ENCODE data around the gene RGS4. TPM values are rescaled to one million over a fixed set of nuclear protein-coding genes. Genes with fewer than 3 reads are reported as not detected.

RGS4 gene
- 0.85 TPM for polyA plus RNA-seq (ENCODE audit: insufficient read length)

DNA sequence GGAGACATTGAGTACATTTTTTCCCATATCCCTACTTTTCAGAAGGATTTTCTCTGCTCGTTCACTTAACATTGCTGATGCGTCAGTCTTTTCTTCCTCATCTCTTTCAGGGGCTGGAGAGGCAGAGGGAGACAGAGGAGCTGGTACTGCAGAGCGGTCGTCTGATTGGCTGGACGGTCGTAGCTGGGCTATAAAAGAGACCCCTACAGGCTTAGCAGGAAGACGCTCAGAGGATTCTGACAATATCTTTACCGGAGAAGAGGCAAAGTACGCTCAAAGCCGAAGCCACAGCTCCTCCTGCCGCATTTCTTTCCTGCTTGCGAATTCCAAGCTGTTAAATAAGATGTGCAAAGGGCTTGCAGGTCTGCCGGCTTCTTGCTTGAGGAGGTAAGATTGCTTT is at the start of gene RGS4:
RGS4 (plus strand) TSS at position 220 of the 400 bp plus-strand sequence; CDS start at position 344, 124 bp downstream.
- peak; percentile 17 for DNase-seq (ENCODE audit: low read depth)

- DNase-seq (ENCODE audit: low read depth), result no peak
Observed at GRCh38 chr1:163022129-163022528, 47.0 kb upstream of the RGS4 start.

DNA sequence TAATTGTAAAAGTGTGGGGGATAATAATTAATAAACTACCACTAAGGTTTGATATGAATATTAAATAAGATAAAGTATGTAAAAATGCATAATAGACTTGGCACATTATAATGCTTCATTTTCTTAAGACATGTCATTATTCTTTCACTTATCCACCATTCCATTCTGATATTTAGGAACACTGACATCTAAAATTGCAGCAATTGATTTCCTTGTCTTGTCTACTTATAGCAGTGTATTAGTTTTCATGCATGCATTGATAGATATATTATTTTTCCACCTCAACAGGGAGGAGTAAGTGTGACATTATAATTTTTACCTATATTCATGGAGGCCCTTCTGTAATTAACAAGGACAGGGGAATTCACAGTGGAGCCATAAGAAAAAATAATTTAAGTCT is 41.6 kb upstream of the RGS4 start:
- DNase-seq (ENCODE audit: low read depth), result no peak

- no peak for DNase-seq (ENCODE audit: low read depth)
Observed at GRCh38 chr1:163029901-163030300, 39.3 kb upstream of the RGS4 start.

GRCh38 chr1:163035446-163036249 is 33.5 kb upstream of the RGS4 start:
- no peak for DNase-seq (ENCODE audit: low read depth)

DNA sequence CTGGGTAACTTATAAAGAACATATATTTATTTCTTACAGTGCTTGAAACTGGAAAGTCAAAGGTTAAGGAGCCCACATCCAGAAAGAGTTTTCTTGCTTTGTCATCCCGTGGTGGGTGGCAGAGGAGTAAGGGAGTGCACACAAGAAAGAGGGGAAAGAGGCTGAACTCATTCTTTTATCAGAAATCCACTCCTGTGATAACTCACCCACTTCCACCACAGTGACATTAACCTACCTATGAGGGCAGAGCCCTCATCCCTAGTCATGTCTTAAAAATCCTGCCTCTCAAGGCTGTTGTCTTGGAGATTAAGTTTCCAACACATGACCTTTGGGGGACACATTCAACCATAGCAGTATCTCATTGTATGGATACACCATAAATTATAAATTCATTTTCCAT is 32.5 kb upstream of the RGS4 start:
- DNase-seq (ENCODE audit: low read depth), result no peak

GRCh38 chr1:163038928-163039706 is 30.0 kb upstream of the RGS4 start:
- DNase-seq (ENCODE audit: low read depth), result no peak

DNA sequence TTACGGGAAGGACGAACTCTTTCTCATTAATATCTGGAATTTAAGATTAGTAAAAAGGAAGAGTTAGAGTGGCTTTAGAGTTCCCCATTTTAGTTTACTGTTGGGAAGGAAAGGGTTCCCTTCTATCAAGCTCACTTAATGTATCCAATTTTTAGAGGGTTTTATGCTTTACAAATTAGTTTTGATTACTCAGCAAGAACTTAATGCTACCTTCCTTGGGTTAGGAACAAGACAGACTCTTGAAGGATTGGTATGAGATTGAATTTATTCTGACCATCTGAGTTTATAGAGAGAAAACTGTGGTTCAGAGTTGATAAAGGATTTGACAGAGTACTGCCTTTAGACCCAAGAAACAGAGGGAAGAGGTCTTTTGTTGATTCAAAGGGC is 29.5 kb upstream of the RGS4 start:
- no peak for DNase-seq (ENCODE audit: low read depth)

- no peak for DNase-seq (ENCODE audit: low read depth)
Observed at GRCh38 chr1:163046071-163046470, 23.1 kb upstream of the RGS4 start.

DNA sequence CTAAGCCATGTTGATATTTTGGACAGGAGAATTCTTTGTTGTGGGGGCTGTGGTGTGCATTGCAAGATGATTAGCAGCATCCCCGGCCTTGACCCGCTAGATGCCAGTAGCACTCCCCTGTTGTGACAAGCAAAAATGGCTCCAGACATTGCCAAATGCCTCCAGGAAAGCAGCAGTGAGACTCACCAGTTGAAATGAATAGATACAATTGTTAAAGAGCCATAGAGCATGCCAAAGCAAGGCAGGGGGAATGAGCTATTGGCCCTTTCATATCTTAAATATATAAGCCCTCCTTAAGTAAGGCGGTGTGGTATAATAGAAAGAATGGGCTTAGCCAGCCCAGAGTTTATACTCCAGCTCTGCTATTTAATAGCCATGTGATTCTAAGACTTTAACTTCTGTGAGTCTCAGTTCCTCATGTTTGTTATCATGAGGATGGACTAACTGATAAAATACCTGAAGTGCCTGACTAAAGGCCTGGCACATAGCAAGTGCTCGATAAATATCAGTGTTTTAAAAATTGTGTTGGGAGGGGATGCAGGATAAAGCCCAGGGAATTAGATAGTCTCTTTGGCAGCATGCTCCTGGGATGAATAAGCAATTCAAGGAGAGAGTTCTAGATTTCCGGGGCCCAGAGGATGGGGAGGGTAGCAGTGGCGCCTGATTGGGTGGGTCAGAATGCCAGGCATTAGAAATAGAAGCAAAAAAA is 21.1 kb upstream of the RGS4 start:
- DNase-seq (ENCODE audit: low read depth), result no peak

- no peak for DNase-seq (ENCODE audit: low read depth)
Observed at GRCh38 chr1:163048869-163049268, 20.3 kb upstream of the RGS4 start.

DNA sequence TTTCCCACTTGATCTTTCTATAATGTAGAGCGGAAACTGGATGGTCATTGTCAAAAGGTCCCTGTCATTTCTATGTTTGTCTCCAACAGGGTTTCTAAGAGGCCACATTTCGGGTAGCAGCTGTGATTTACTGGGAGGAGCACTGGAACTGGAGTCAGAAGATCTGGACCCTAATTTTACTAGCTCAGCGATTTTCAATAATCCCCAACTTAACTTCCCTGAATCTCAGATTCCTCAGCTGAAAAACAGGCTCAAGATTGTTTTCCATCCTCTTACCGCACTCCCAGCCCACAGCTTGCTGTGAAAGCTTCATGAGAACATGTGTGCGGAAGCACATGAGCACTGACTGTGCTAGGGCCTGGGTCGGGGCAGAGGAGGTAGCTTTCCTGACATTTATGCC is 19.9 kb upstream of the RGS4 start:
- DNase-seq (ENCODE audit: low read depth), result no peak

DNA sequence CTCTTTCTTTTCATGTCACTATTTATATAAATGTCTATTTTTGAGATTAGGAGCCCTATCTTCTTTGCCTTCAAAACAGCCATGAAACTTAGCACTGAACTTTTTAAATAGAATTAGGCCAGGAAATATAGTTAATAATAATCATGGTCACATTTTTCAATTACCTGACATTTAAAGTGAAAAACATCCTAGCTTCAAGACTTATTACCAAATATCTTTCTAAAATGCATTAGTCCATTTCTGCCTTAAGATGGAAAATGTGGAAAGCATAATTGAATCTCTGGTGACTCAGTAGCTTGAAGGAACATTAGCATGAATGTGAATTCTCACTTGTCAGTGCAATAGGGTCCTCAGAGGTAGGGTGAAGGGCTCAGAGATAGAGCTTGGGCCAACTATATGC is 18.7 kb upstream of the RGS4 start:
- no peak for DNase-seq (ENCODE audit: low read depth)

DNA sequence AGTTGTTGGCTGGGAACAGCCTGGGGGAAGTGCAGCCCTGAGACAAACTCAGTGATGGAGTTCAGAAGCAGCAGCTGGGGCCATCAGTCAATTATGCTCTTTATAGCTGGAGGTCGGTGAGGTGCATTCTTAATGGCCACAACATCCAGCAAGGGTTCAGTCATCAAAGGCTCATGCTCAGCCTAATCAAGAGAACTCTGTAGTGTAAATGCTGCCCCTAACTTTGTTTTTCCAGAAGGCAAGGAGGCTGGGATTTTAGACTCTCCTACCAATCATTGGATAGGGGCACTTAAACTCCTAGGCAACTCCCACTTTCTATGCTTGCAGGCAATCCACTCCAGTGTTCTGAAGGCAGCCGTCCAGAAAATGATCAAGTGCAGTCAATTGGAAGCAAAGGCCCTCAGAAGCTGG is 15.0 kb upstream of the RGS4 start:
- DNase-seq (ENCODE audit: low read depth), result no peak

DNA sequence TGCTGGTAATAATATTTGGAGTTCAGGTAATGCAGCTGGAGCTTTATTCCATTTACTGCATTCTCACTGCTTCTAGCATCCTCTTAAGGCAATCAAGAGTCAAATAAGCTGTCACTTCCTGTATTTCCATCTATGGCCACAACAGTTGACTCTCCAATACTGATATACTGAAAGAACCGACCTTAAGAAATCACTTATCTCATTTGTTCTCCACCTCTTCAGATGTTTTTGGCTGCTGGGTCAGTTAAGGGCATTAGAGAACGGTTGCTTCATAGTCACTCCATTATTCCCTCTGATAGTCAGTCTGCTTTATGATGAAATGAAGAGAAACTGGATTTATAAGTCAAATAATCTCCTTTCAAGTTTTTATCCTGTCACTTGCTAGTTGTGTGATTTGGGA is 14.2 kb upstream of the RGS4 start:
- DNase-seq (ENCODE audit: low read depth), result no peak

DNA sequence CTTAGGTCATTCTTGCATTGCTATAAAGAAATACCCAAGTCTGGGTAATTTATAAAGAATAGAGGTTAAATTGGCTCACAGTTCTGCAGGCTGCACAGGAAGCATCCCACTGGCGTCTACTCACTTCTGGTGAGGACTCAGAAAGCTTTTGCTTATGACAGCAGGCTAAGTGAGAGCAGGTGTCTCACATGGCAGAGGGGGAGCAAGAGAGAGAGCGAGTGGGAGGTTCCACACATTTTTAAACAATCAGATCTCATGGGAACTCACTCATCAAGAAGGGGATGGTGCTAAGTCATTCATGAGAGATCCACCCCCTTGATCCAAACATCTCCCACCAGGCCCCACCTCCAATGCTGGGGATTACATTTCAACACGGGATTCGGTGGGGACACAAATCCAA is 13.6 kb upstream of the RGS4 start:
- DNase-seq (ENCODE audit: low read depth), result no peak

DNA sequence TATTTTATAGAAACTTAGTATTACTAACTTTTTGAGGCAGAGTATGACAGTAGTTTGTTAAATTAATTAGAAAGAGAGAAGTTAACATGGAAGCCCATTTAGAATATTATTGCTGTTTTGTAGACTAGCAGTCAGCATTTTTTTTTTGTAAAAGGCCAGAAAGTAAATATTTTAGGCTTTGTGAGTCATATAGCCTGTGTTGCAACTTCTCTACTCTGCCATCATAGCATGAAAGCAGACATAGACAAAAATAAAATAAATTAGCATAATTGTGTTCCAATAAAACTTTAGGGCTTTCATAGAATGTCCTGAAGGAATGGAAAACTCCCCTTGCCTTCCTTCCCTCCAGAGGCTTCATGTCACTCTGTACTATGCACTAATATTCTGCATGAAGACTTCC is 12.3 kb upstream of the RGS4 start:
- DNase-seq (ENCODE audit: low read depth), result no peak

- no peak for DNase-seq (ENCODE audit: low read depth)
Observed at GRCh38 chr1:163060343-163061007, 8.7 kb upstream of the RGS4 start.

GRCh38 chr1:163063143-163063542 is 6.0 kb upstream of the RGS4 start:
- DNase-seq (ENCODE audit: low read depth), result no peak

DNA sequence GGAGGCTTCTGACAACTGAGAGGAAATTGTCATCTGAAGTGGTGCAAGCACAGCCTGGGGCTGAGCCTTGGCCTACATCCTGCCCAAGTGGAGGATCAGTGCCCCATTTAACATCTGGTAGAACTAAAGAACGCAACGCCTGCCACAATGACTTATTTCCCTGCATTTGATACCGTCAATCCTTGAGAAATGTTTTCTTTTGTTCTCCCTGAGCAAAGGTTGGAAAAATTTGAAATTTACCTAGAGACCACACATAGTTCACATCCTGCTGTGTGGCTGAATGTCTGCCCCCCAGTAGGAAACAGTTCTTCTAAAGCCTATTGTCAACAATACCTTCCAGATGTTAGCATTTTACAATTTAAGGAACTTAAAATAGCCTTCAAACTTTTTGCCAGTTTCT is 5.6 kb upstream of the RGS4 start:
- DNase-seq (ENCODE audit: low read depth), result no peak

- DNase-seq (ENCODE audit: low read depth), result no peak
Observed at GRCh38 chr1:163066168-163066567, 3.0 kb upstream of the RGS4 start.

- no peak for DNase-seq (ENCODE audit: low read depth)
Observed at GRCh38 chr1:163066686-163067085, 2.5 kb upstream of the RGS4 start.
